Coronary artery (tissue), 2 donors: ENCODE measurements around the gene PRR12.
A peak's percentile ranks its signal among the peaks of the same experiment; 100 is the strongest.

Experiments used
- DNase-seq: peaks from one replicate; pipeline ENCODE4 v3.0.0-alpha.2; 2017; ENCODE audit warnings: low spot score
- H3K27ac ChIP-seq, 2 donors: fragments of 200-600 bp; sonication (generic); one replicate each; pipeline ENCODE4 v1.5.1; 2016 to 2019
- H3K4me3 ChIP-seq: fragments of 200-600 bp; sonication (generic); 2 replicates; pipeline ENCODE4 v1.5.1; 2016; ENCODE audit warnings: mild to moderate bottlenecking, moderate library complexity
- CTCF ChIP-seq: fragments of 200-600 bp; sonication (generic); IDR thresholded peaks from one replicate; pipeline ENCODE4 v1.5.1; 2019; ENCODE audit warnings: antibody characterized with exemption

Gene PRR12

GRCh38 chr19:49556412-49557398 lies 34.3 kb upstream of the PRR12 start:
- DNase-seq, result no peak

DNA sequence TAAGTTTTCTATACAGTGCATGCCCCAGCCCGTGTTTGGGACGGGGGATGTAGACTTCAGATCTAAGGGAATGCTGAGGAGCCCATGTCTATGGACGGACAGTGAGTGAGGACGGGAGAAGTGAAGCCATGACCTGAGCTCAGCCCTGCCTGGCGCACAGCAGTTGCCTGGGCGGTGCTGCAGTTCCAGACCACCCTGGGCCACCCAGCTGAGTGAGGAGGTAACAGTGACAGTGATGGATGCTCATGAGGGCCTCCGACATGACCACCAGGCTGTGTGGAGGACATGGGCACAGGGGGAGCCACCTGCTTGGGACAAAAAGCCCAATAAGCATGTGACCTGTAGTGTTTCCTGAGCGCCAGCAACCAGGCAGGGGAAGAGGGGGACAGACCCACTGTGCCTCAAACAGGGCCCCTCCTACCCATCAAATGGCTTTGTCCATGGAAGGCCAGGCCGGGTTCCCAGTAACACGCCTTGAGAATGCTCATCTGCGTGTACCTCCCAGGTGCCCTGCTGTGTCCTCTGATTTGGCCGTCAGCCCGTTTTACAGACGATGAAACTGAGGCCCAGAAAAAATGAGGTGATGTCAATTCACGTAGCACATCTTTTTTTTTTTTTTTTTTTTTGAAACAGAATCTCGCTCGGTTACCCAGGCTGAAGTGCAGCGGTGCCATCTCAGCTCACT lies 33.2 kb upstream of the PRR12 start:
- Histone ChIP-seq H3K4me3 (no peak overlapping the region), H3K27ac (no peak overlapping the region)
- no peak for DNase-seq
- TF ChIP-seq CTCF, result no peak

More at GRCh38 chr19:49556412-49557398, 34.3 kb upstream of the PRR12 start:
- Histone ChIP-seq H3K27ac (peak overlapping the region in 1 of 2 donors; percentile 41), H3K4me3 (no peak overlapping the region)
- no peak for TF ChIP-seq CTCF

DNA sequence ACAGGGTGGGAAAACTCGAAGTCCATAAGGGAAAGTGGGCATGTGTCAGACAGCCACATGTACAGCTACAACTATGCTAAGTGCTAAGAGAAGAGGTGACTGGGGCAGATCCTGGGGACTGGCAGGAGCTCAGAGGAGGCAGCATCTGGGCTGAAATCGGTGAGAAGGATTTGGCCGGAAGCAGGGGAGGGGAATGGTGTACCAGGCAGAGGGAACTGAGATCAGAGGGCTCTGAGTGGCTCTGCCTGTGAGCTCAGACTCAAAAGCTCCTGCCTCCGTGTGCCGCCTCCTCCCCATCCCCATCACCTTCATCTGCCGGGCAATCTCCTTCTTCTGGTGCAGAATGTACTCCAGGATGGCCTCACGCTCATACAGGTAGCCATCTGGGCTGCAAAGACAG lies 32.4 kb upstream of the PRR12 start:
- Histone ChIP-seq H3K4me3 (no peak overlapping the region), H3K27ac (no peak overlapping the region)
- no peak for TF ChIP-seq CTCF
- DNase-seq, result no peak

DNA sequence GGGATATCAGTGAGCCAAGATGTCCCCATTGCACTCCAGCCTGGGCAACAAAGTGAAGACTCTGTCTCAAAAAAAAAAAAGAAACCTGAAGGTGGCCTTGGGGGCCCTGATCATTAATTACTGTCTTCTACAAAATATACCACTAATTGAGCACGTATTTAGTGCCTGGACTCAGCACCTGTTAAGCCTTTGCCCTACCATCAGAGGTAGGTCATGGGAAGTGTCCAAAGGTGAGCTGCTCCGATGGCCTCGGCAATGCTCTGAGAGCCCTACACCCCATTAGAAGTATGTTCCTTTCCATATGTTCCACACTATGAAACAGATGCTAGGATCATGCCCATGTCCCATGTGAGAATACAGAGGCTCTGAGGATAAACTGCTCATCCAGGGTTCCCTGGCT lies 31.5 kb upstream of the PRR12 start:
- Histone ChIP-seq H3K27ac (no peak overlapping the region), H3K4me3 (no peak overlapping the region)
- DNase-seq, result no peak
- no peak for TF ChIP-seq CTCF

GRCh38 chr19:49559928-49560327 lies 31.1 kb upstream of the PRR12 start:
- H3K27ac ChIP-seq, result peak overlapping the region in 1 of 2 donors; percentile 13
- H3K4me3 ChIP-seq, result no peak overlapping the region
- TF ChIP-seq CTCF, result no peak
- DNase-seq, result no peak

DNA sequence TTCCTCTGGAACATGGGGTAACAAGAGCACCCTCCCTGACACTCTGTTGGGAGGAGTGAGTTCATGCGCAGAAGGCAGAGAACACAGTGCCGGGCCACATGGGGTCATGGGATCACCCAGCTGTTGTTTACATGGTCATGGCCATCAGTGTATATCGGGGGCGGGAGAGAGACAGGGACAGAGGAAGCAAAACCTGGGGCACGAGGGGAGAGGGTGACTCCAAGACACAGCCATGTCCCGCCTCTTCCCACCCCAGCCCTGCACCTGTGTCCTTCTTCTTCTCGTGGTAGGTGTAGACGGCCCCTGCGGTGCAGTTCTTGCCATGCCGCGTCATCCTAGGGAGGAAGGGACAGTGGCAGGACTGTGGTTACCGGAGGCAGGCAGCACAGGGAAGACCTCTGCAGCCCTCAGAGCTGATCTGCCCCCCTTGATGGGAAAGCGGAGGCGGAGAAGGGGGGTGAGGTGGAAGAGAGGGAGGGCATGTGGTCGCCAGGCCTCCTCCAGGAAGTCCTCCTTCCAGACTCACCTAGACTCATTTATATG lies 30.6 kb upstream of the PRR12 start:
- TF ChIP-seq CTCF, result no peak
- peak overlapping the region in 1 of 2 donors; percentile 13 for H3K27ac ChIP-seq
- DNase-seq, result no peak
- no peak overlapping the region for H3K4me3 ChIP-seq
